Vagina (tissue), 2 donors: ENCODE results near the gene OR4D9.
"Not testable (repeated sequence)": the region's sequence is repeated elsewhere in the genome, so short reads cannot be mapped to it uniquely, and the experiment has no call there.

Source experiments
- POLR2AphosphoS5 ChIP-seq, 2 donors: sonication (generic); formaldehyde crosslinking; IDR thresholded peaks; one replicate each; pipeline ENCODE4 v1.9.0; 2017; ENCODE audit warnings: antibody characterized with exemption in 2 of 2, mild to moderate bottlenecking in 2 of 2, low read depth in 1 of 2; ENCODE audit not compliant: insufficient read depth in 1 of 2
- TF ChIP-seq, protein P1 (sequence below), 3 experiments: fragments of 450-650 bp in 2 of 3; fragments of 200-600 bp in 1 of 3; sonication (generic) in 1 of 3; IDR thresholded peaks; one replicate each; pipeline ENCODE4 v1.5.1; 2017 to 2019; ENCODE audit warnings: antibody characterized with exemption in 3 of 3, mild to moderate bottlenecking in 2 of 3, moderate library complexity in 2 of 3

DNA sequence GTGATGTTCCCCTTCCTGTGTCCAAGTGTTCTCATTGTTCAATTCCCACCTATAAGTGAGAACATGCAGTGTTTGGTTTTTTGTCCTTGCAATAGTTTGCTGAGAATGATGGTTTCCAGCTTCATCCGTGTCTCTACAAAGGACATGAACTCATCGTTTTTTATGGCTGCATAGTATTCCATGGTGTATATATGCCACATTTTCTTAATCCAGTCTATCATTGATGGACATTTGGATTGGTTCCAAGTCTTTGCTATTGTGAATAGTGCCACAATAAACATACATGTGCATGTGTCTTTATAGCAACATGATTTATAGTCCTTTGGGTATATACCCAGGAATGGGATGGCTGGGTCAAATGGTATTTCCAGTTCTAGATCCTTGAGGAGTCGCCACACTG, 32.4 kb downstream of the OR4D9 start:
- TF ChIP-seq, protein P1, sequence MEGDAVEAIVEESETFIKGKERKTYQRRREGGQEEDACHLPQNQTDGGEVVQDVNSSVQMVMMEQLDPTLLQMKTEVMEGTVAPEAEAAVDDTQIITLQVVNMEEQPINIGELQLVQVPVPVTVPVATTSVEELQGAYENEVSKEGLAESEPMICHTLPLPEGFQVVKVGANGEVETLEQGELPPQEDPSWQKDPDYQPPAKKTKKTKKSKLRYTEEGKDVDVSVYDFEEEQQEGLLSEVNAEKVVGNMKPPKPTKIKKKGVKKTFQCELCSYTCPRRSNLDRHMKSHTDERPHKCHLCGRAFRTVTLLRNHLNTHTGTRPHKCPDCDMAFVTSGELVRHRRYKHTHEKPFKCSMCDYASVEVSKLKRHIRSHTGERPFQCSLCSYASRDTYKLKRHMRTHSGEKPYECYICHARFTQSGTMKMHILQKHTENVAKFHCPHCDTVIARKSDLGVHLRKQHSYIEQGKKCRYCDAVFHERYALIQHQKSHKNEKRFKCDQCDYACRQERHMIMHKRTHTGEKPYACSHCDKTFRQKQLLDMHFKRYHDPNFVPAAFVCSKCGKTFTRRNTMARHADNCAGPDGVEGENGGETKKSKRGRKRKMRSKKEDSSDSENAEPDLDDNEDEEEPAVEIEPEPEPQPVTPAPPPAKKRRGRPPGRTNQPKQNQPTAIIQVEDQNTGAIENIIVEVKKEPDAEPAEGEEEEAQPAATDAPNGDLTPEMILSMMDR (IDR thresholded peaks at IDR 0.05), result not testable (repeated sequence)
- TF ChIP-seq POLR2AphosphoS5 (IDR thresholded peaks at IDR 0.05; ENCODE audit: insufficient read depth in 1 of 2, low read depth in 1 of 2), result not testable (repeated sequence)
